K562 (cell line): ENCODE measurements around the gene RHOBTB3.
"Not testable (repeated sequence)": the region's sequence is repeated elsewhere in the genome, so short reads cannot be mapped to it uniquely, and the experiment has no call there.

Source experiments
- CBX3 ChIP-seq, 2 experiments: IDR thresholded peaks; 1 replicate in 1 of 2; 2 replicates in 1 of 2; pipeline ENCODE4 v1.6.1; 2012; ENCODE audit warnings: inconsistent platforms in 2 of 2, low read length in 2 of 2, borderline replicate concordance in 1 of 2, control low read depth in 1 of 2
- POLR2AphosphoS5 ChIP-seq: IDR thresholded peaks from 2 replicates; pipeline ENCODE4 v1.6.1; 2011; ENCODE audit warnings: mild to moderate bottlenecking, low read depth, low read length, moderate library complexity; ENCODE audit not compliant: control insufficient read depth, insufficient read depth
- SOX6 ChIP-seq: fragments of 450-650 bp; IDR thresholded peaks from 2 replicates; pipeline ENCODE4 v1.6.1; 2014; ENCODE audit warnings: mild to moderate bottlenecking
- SP2 ChIP-seq: IDR thresholded peaks from 2 replicates; pipeline ENCODE4 v1.6.1; 2011; ENCODE audit warnings: mild to moderate bottlenecking, low read depth, low read length, moderate library complexity; ENCODE audit not compliant: poor library complexity, severe bottlenecking; ENCODE audit errors: extremely low read depth
- ZNF696 ChIP-seq: fragments of 250-450 bp; sonication (Bioruptor Pico); conservative IDR thresholded peaks from 2 replicates; pipeline ENCODE4 v1.4.0; 2020; ENCODE audit warnings: mild to moderate bottlenecking, moderate library complexity
- TF ChIP-seq, protein P1 (sequence below), 3 experiments: IDR thresholded peaks in 2 of 3; conservative IDR thresholded peaks in 1 of 3; 2 replicates each; pipeline ENCODE4 v1.5.1; 2011 to 2012; ENCODE audit warnings: low read length in 3 of 3, mild to moderate bottlenecking in 3 of 3, control low read depth in 2 of 3, improper control_type of control experiment in 1 of 3, inconsistent platforms in 1 of 3, low read depth in 1 of 3, mixed read lengths in 1 of 3, moderate library complexity in 1 of 3; ENCODE audit not compliant: insufficient read depth in 2 of 3

- TF ChIP-seq, protein P1, sequence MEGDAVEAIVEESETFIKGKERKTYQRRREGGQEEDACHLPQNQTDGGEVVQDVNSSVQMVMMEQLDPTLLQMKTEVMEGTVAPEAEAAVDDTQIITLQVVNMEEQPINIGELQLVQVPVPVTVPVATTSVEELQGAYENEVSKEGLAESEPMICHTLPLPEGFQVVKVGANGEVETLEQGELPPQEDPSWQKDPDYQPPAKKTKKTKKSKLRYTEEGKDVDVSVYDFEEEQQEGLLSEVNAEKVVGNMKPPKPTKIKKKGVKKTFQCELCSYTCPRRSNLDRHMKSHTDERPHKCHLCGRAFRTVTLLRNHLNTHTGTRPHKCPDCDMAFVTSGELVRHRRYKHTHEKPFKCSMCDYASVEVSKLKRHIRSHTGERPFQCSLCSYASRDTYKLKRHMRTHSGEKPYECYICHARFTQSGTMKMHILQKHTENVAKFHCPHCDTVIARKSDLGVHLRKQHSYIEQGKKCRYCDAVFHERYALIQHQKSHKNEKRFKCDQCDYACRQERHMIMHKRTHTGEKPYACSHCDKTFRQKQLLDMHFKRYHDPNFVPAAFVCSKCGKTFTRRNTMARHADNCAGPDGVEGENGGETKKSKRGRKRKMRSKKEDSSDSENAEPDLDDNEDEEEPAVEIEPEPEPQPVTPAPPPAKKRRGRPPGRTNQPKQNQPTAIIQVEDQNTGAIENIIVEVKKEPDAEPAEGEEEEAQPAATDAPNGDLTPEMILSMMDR (IDR thresholded peaks at IDR 0.05 in 2 of 3, conservative IDR thresholded peaks at IDR 0.05 in 1 of 3; ENCODE audit: insufficient read depth in 2 of 3, low read depth in 1 of 3, low read length in 3 of 3): not testable (repeated sequence)
- TF ChIP-seq SOX6; POLR2AphosphoS5; ZNF696; CBX3 (IDR thresholded peaks at IDR 0.05; ENCODE audit: borderline replicate concordance in 1 of 2, low read length in 2 of 2); SP2: not testable (repeated sequence)
Measured at GRCh38 chr5:95706196-95706595, 24.9 kb upstream of the RHOBTB3 start.
